Measurements from ENCODE around the gene HNRNPK.

HNRNPK gene

DNA sequence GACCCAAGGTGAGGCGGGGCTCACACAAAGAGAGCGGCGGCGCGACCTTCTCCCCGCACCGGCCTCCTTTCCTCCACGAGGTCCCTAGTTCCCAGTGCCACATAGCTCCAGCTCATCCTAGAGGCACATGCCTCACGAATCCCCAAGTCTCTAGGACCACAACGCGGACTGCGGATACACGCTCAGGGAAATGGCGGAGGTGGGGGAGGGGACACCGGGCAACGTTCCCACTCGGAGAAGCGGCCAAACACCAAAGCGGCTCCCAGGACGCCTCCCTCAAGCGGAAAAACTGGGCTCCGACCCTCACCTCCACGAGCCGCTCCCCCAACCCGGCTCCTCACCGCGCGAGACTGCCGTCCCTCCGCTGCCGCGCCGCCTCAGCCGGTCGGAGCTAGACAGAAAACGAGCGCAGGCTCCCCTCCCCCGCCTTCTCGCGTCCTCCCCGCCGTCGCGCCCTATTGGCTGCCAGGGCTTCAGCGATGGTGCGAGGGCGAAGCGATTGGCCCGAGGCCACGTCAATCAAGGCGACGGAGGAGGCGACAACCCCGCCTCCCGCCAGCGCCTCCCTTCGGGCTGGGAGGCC is at the start of gene HNRNPK:
TSS of gene HNRNPK (minus strand) at position 404 of the 583 bp plus-strand sequence. CDS start 1,963 bp downstream, outside the sequence.
- H3K4me3 ChIP-seq (ENCODE audit: low read depth, low read length) = peak within 1 kb of the TSS; percentile 75
- TF ChIP-seq, protein P1, sequence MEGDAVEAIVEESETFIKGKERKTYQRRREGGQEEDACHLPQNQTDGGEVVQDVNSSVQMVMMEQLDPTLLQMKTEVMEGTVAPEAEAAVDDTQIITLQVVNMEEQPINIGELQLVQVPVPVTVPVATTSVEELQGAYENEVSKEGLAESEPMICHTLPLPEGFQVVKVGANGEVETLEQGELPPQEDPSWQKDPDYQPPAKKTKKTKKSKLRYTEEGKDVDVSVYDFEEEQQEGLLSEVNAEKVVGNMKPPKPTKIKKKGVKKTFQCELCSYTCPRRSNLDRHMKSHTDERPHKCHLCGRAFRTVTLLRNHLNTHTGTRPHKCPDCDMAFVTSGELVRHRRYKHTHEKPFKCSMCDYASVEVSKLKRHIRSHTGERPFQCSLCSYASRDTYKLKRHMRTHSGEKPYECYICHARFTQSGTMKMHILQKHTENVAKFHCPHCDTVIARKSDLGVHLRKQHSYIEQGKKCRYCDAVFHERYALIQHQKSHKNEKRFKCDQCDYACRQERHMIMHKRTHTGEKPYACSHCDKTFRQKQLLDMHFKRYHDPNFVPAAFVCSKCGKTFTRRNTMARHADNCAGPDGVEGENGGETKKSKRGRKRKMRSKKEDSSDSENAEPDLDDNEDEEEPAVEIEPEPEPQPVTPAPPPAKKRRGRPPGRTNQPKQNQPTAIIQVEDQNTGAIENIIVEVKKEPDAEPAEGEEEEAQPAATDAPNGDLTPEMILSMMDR (IDR thresholded peaks at IDR 0.05; ENCODE audit: low read depth, low read length) = no peak

DNA sequence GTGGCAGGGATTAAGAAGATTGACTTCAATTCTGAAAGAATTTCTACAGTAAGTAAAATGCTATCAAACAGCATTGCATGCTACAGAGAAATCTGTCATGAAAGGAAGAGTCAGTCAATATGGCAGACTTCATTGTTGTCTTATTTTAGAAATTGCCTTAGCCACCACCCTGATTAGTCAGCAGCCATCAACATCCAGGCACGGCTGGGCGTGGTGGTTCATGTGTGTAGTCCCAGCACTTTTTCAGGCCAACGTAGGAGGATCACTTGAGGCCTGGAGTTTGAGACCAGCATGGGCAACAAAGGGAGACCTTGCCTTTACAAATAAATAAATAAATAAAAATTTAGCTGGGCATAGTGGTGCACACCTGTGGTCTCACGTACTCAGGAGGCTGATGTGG is 47.2 kb upstream of the HNRNPK start:
- H3K4me3 ChIP-seq (ENCODE audit: low read depth, low read length) = no peak overlapping the region
- TF ChIP-seq, protein P1 (IDR thresholded peaks at IDR 0.05; ENCODE audit: low read depth, low read length) = no peak

DNA sequence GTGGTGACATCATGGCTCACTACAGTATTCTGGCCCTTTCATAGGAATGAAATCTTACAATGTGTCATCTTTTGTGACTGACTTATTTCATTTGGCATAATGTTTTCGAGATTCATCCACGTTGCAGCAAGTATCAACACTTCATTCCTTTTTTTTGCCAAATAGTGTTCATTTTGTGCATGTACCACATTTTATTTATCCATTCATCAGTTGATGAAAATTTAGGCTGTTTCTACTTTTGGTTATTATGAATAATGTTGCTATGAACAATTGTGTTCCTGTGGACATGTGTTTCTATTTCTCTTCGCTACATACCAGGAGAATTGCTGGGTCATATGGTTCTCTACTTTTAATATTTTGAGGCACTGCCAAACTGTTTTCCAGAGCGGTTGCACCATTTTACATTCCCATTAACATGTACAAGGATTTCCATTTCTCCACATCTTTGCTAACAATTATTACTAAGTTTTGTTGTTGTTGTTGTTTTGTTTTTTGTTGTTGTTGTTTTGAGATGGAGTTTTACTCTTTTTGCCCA is 44.1 kb upstream of the HNRNPK start:
- TF ChIP-seq, protein P1 (IDR thresholded peaks at IDR 0.05; ENCODE audit: low read depth, low read length) = no peak
- H3K4me3 ChIP-seq (ENCODE audit: low read depth, low read length) = no peak overlapping the region

DNA sequence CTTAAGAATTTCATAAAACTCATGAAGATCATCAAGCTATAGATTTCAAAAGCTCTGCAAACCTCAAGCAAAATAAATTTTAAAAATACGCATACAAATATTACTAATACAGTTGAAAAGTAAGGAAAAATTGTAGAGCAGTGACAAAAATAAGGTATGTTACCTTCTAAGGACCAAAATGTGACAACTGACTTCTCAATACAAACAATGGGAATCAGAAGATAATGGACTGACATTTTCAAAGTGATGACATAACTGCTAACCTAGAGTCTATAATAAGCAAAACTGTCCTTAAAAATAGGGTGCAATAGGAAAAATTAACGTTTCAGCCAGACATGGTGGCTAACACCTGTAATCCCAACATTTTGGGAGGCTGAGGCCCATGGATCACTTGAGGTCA is 27.6 kb upstream of the HNRNPK start:
- no peak overlapping the region for H3K4me3 ChIP-seq (ENCODE audit: low read depth, low read length)
- TF ChIP-seq, protein P1 (IDR thresholded peaks at IDR 0.05; ENCODE audit: low read depth, low read length) = no peak

DNA sequence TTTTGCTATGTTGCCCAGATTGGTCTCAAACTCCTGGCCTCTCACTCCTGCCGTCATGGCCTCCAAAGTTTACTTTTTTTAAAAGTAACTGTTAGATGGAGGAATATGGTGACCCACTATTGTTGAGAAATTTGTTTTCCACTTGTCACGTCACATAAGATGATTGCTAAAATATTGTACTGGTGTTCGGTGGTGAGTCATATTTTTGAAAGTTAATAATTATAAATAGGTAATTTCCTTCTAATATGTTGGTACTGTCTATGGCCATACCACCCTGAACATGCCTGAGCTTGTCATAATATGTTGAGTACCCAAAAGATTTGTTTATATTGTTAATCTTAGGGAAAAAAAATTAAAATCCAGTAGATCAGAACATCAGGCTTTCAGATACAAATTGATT is 23.2 kb upstream of the HNRNPK start:
- no peak overlapping the region for H3K4me3 ChIP-seq (ENCODE audit: low read depth, low read length)
- TF ChIP-seq, protein P1 (IDR thresholded peaks at IDR 0.05; ENCODE audit: low read depth, low read length) = no peak

DNA sequence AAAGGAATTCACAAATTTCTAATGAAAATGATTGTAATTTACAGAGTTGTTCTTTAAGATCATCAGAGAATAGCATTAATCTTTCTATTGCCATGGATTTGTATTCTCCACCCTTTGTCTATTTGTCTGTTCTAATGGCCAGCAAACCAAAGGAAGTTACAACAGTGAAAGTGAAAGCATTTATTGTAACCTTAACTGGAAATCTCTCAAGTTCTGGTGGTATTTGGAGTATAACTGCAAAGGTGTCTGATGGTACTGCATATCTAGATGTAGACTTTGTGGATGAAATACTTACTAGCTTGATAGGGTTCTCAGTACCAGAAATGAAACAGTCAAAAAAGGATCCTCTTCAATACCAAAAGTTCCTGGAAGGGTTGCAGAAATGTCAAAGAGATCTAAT is 22.3 kb upstream of the HNRNPK start:
- H3K4me3 ChIP-seq (ENCODE audit: low read depth, low read length) = no peak overlapping the region
- TF ChIP-seq, protein P1 (IDR thresholded peaks at IDR 0.05; ENCODE audit: low read depth, low read length) = no peak

DNA sequence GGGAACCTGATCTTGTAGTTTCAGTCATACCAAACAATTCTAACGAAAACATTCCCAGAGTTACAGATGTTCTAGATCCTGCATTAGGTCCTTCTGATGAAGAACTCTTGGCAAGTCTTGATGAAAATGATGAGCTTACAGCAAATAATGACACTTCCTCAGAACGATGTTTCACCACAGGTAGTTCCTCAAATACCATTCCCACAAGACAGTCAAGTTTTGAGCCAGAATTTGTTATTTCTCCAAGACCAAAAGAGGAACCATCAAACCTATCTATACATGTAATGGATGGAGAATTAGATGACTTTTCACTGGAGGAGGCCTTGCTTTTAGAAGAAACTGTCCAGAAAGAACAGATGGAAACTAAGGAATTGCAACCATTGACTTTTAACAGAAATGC is 21.6 kb upstream of the HNRNPK start:
- no peak overlapping the region for H3K4me3 ChIP-seq (ENCODE audit: low read depth, low read length)
- TF ChIP-seq, protein P1 (IDR thresholded peaks at IDR 0.05; ENCODE audit: low read depth, low read length) = no peak

Data from WI38 (cell line).